ENCODE results near the gene DST.

DST gene

DNA sequence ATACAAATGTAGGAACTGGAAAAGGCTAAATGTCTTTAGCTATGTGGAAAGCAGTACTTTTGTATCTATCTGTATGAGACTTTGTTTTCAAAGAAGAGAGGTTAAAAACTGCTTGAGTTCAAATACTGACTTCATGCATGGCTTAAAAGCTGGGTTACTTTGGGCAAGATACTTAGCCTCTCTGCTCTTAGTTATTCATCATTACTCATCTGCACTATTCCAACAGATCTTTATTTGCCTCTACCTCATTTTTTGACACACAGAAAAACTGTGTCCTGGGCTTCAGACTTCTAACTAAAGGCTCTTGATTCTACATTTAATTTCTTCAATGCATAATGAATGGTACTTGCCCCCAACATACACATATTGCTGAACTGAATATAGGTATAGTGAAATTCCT lies 114.8 kb downstream of the DST start:
- Histone ChIP-seq H3K4me1 (ENCODE audit: control extremely low read depth in 1 of 4, control insufficient read depth in 4 of 4, insufficient read depth in 4 of 4, low read length in 3 of 4) (no peaks in the 10 kb centered on the region), H3K27ac (ENCODE audit: insufficient read depth in 1 of 2, low read depth in 1 of 2, low read length in 2 of 2, poor library complexity in 1 of 2, severe bottlenecking in 2 of 2) (no peak overlapping the region), H3K4me3 (ENCODE audit: control insufficient read depth in 1 of 7, extremely low read depth in 1 of 7, insufficient read depth in 4 of 7, low read depth in 2 of 7, low read length in 6 of 7) (no peak overlapping the region), H3K36me3 (ENCODE audit: control insufficient read depth in 4 of 4, insufficient read depth in 4 of 4, low read length in 3 of 4) (peaks cover 13 to 26% (median 20%) of the 10 kb centered on the region in 4 experiments), H3K9me3 (ENCODE audit: control extremely low read depth in 1 of 5, control insufficient read depth in 4 of 5, insufficient read depth in 2 of 5, low read depth in 1 of 5, low read length in 4 of 5) (no peaks in the 10 kb centered on the region), H3K27me3 (replicated peaks in 2 of 5; ENCODE audit: control insufficient read depth in 4 of 5, insufficient read depth in 5 of 5, low read length in 4 of 5) (no peaks in the 10 kb centered on the region)
- no peak for DNase-seq
- ChIA-PET CTCF (no interaction called here), POLR2A (no interaction called here)

GRCh38 chr6:56526860-56527544 lies 115.7 kb downstream of the DST start:
- DNase-seq: no peak
- Histone ChIP-seq H3K9me3 (ENCODE audit: control extremely low read depth in 1 of 5, control insufficient read depth in 4 of 5, insufficient read depth in 2 of 5, low read depth in 1 of 5, low read length in 4 of 5) (no peaks in the 10 kb centered on the region), H3K4me1 (ENCODE audit: control extremely low read depth in 1 of 4, control insufficient read depth in 4 of 4, insufficient read depth in 4 of 4, low read length in 3 of 4) (no peaks in the 10 kb centered on the region), H3K4me3 (ENCODE audit: control insufficient read depth in 1 of 7, extremely low read depth in 1 of 7, insufficient read depth in 4 of 7, low read depth in 2 of 7, low read length in 6 of 7) (no peak overlapping the region), H3K27ac (ENCODE audit: insufficient read depth in 1 of 2, low read depth in 1 of 2, low read length in 2 of 2, poor library complexity in 1 of 2, severe bottlenecking in 2 of 2) (no peak overlapping the region), H3K27me3 (replicated peaks in 2 of 5; ENCODE audit: control insufficient read depth in 4 of 5, insufficient read depth in 5 of 5, low read length in 4 of 5) (no peaks in the 10 kb centered on the region), H3K36me3 (ENCODE audit: control insufficient read depth in 4 of 4, insufficient read depth in 4 of 4, low read length in 3 of 4) (peaks cover 13 to 24% (median 19%) of the 10 kb centered on the region in 4 experiments)
- WGBS (ENCODE audit: insufficient coverage): no CpG with 5 or more reads among the region's 1 CpG
- CTCF ChIA-PET: interaction anchor here (1.1 kb wide), 1 partner anchor 43 kb away, joined by 3 read pairs; no protein-coding TSS in a partner anchor
- POLR2A ChIA-PET: no interaction called here

- POLR2A ChIA-PET: no interaction called here
- H3K27ac ChIP-seq (ENCODE audit: insufficient read depth in 1 of 2, low read depth in 1 of 2, low read length in 2 of 2, poor library complexity in 1 of 2, severe bottlenecking in 2 of 2): no peak overlapping the region
- no peak for DNase-seq
These were observed 116.5 kb downstream of the DST start for GRCh38 chr6:56525974-56526789.

DNA sequence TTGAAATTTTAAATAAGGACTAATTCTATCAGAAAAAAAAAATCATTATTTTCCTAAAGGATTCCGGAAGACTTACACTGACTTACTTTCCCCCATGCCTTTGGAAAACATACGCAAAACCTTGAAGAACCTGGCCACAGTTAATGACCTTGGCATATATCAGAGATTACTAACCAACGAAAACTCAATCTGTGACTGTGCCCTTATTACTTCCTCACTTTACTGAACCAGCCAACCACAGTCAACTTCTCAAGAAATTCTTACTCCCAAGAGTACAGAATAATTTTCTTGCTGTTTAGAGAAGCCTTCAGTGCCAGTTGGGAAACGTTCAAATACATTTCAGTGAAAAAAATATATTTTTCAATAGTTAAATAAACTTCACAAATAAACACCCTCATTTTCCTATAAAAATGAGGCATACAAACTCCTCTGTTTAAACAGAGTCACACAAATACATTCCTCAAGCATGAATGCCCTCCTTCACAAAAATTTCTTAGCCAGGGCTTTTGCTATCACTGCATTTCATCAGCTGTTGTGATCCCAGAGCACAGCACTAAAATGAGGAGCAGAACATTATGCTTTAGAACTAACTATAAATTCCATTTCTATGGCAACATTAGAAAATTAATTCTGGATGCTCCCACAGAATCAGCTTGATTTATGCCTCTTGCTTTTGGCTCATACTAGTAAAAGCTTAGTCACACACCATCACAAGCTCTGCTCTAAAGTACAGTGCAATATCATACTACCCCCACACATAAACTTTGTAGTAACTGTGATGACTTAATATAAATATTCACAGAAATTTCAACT lies 117.6 kb downstream of the DST start:
- ChIA-PET POLR2A (interaction anchor here (0.8 kb wide), 1 partner anchor 17 kb away, joined by 3 read pairs; no protein-coding TSS in a partner anchor), CTCF (interaction anchor here (1.4 kb wide), 1 partner anchor 21 kb away, joined by 3 read pairs; no protein-coding TSS in a partner anchor)
- Histone ChIP-seq H3K4me1 (ENCODE audit: control extremely low read depth in 1 of 4, control insufficient read depth in 4 of 4, insufficient read depth in 4 of 4, low read length in 3 of 4) (no peaks in the 10 kb centered on the region), H3K4me3 (ENCODE audit: control insufficient read depth in 1 of 7, extremely low read depth in 1 of 7, insufficient read depth in 4 of 7, low read depth in 2 of 7, low read length in 6 of 7) (no peak overlapping the region), H3K27ac (ENCODE audit: insufficient read depth in 1 of 2, low read depth in 1 of 2, low read length in 2 of 2, poor library complexity in 1 of 2, severe bottlenecking in 2 of 2) (no peak overlapping the region), H3K9me3 (ENCODE audit: control extremely low read depth in 1 of 5, control insufficient read depth in 4 of 5, insufficient read depth in 2 of 5, low read depth in 1 of 5, low read length in 4 of 5) (no peaks in the 10 kb centered on the region), H3K27me3 (replicated peaks in 2 of 5; ENCODE audit: control insufficient read depth in 4 of 5, insufficient read depth in 5 of 5, low read length in 4 of 5) (no peaks in the 10 kb centered on the region), H3K36me3 (ENCODE audit: control insufficient read depth in 4 of 4, insufficient read depth in 4 of 4, low read length in 3 of 4) (peaks cover 8 to 19% (median 16%) of the 10 kb centered on the region in 4 experiments)
- WGBS (ENCODE audit: insufficient coverage): 100% methylated on average over 1 of the region's 4 CpGs
- DNase-seq: no peak

More at GRCh38 chr6:56525974-56526789, 116.5 kb downstream of the DST start:
- H3K4me1 ChIP-seq (ENCODE audit: control extremely low read depth in 1 of 4, control insufficient read depth in 4 of 4, insufficient read depth in 4 of 4, low read length in 3 of 4): no peaks in the 10 kb centered on the region
- no peaks in the 10 kb centered on the region for H3K27me3 ChIP-seq (replicated peaks in 2 of 5; ENCODE audit: control insufficient read depth in 4 of 5, insufficient read depth in 5 of 5, low read length in 4 of 5)
- peaks cover 8 to 19% (median 14%) of the 10 kb centered on the region in 4 experiments for H3K36me3 ChIP-seq (ENCODE audit: control insufficient read depth in 4 of 4, insufficient read depth in 4 of 4, low read length in 3 of 4)
- no peak overlapping the region for H3K4me3 ChIP-seq (ENCODE audit: control insufficient read depth in 1 of 7, extremely low read depth in 1 of 7, insufficient read depth in 4 of 7, low read depth in 2 of 7, low read length in 6 of 7)
- 97% methylated on average over 9 of the region's 11 CpGs for WGBS (ENCODE audit: insufficient coverage)
- CTCF ChIA-PET: interaction anchor here (1.1 to 1.4 kb wide), 2 partner anchors 22 to 44 kb away, joined by 3 read pairs; no protein-coding TSS in a partner anchor
- H3K9me3 ChIP-seq (ENCODE audit: control extremely low read depth in 1 of 5, control insufficient read depth in 4 of 5, insufficient read depth in 2 of 5, low read depth in 1 of 5, low read length in 4 of 5): no peaks in the 10 kb centered on the region

- no peak overlapping the region for H3K4me3 ChIP-seq (ENCODE audit: control insufficient read depth in 1 of 7, extremely low read depth in 1 of 7, insufficient read depth in 4 of 7, low read depth in 2 of 7, low read length in 6 of 7)
- H3K27me3 ChIP-seq (replicated peaks in 2 of 5; ENCODE audit: control insufficient read depth in 4 of 5, insufficient read depth in 5 of 5, low read length in 4 of 5): no peaks in the 10 kb centered on the region
- DNase-seq: no peak
- H3K9me3 ChIP-seq (ENCODE audit: control extremely low read depth in 1 of 5, control insufficient read depth in 4 of 5, insufficient read depth in 2 of 5, low read depth in 1 of 5, low read length in 4 of 5): peaks cover 0 to 6% (median 0%) of the 10 kb centered on the region in 5 experiments
- H3K27ac ChIP-seq (ENCODE audit: insufficient read depth in 1 of 2, low read depth in 1 of 2, low read length in 2 of 2, poor library complexity in 1 of 2, severe bottlenecking in 2 of 2): no peak overlapping the region
- H3K4me1 ChIP-seq (ENCODE audit: control extremely low read depth in 1 of 4, control insufficient read depth in 4 of 4, insufficient read depth in 4 of 4, low read length in 3 of 4): no peaks in the 10 kb centered on the region
- WGBS (ENCODE audit: insufficient coverage): 67% methylated on average over 1 of the region's 3 CpGs
- CTCF ChIA-PET: no interaction called here
- H3K36me3 ChIP-seq (ENCODE audit: control insufficient read depth in 4 of 4, insufficient read depth in 4 of 4, low read length in 3 of 4): peaks cover 12 to 26% (median 20%) of the 10 kb centered on the region in 4 experiments
- POLR2A ChIA-PET: interaction anchor here (0.8 kb wide), 1 partner anchor 17 kb away, joined by 3 read pairs; no protein-coding TSS in a partner anchor
These were observed 120.0 kb downstream of the DST start for GRCh38 chr6:56522495-56523270.

GRCh38 chr6:56521976-56522375 lies 120.7 kb downstream of the DST start:
- POLR2A ChIA-PET: no interaction called here
- no peaks in the 10 kb centered on the region for H3K4me1 ChIP-seq (ENCODE audit: control extremely low read depth in 1 of 4, control insufficient read depth in 4 of 4, insufficient read depth in 4 of 4, low read length in 3 of 4)
- no peaks in the 10 kb centered on the region for H3K27me3 ChIP-seq (replicated peaks in 2 of 5; ENCODE audit: control insufficient read depth in 4 of 5, insufficient read depth in 5 of 5, low read length in 4 of 5)
- H3K4me3 ChIP-seq (ENCODE audit: control insufficient read depth in 1 of 7, extremely low read depth in 1 of 7, insufficient read depth in 4 of 7, low read depth in 2 of 7, low read length in 6 of 7): no peak overlapping the region
- no peak overlapping the region for H3K27ac ChIP-seq (ENCODE audit: insufficient read depth in 1 of 2, low read depth in 1 of 2, low read length in 2 of 2, poor library complexity in 1 of 2, severe bottlenecking in 2 of 2)
- H3K9me3 ChIP-seq (ENCODE audit: control extremely low read depth in 1 of 5, control insufficient read depth in 4 of 5, insufficient read depth in 2 of 5, low read depth in 1 of 5, low read length in 4 of 5): peaks cover 0 to 6% (median 0%) of the 10 kb centered on the region in 5 experiments
- DNase-seq: no peak
- H3K36me3 ChIP-seq (ENCODE audit: control insufficient read depth in 4 of 4, insufficient read depth in 4 of 4, low read length in 3 of 4): peaks cover 10 to 26% (median 20%) of the 10 kb centered on the region in 4 experiments
- CTCF ChIA-PET: interaction anchor here (1.2 kb wide), 1 partner anchor 26 kb away, joined by 4 read pairs; no protein-coding TSS in a partner anchor
- no CpG with 5 or more reads among the region's 2 CpGs for WGBS (ENCODE audit: insufficient coverage)

All from common myeloid progenitor, CD34-positive (primary cell).